Ishikawa (cell line): ENCODE measurements around the gene ABCB9.

Source experiments
- CEBPB ChIP-seq: IDR thresholded peaks from 2 replicates; pipeline ENCODE4 v1.6.1; 2012
- TCF12 ChIP-seq: IDR thresholded peaks from 2 replicates; pipeline ENCODE4 v1.6.1; 2012; ENCODE audit warnings: low read depth
- YY1 ChIP-seq: IDR thresholded peaks from 2 replicates; pipeline ENCODE4 v1.6.1; 2012; ENCODE audit warnings: low read depth

DNA sequence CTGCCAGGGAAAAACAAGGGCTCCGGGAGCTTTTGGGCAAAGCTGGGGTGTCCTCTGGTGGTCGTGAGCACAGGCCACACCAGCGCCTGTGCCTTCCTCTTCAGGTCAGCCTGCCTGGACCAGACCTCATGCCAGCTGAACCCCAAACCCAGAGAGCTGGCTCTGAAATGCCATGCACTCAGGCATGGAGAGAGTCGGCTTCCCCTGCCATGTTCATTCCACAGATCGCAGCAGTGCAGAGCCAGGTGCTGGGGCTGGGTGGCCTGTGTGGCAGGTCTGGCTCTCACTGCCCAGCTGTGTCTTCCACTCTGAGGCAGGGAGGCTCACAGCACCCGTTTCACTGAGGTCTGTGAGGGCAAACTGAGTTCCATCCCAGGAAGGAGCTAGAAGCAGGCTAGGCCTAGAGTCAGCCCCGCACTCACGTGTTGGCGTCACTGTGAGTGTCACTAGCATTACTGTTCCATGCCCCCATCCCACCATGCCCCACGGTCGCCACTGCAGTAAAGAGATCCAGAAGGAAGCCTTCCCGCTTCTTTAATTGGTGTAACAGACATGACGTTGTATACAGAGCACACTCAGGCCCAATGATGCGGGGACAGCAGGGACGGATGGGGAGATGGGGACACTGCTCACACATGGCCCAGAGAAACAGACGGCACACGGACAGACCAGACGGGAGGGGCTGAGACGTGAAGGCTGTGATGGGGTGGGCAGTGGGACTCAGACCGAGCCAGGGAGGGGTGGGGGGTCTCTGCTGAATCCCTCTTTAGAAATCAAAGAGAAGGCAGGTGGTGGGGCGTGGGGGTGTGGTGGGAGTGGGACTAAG is 16.9 kb upstream of the ABCB9 start:
- TF ChIP-seq TCF12 (no peak), YY1 (no peak), CEBPB (no peak)
